Measurements from ENCODE around the gene SEMA5A.

Gene SEMA5A

DNA sequence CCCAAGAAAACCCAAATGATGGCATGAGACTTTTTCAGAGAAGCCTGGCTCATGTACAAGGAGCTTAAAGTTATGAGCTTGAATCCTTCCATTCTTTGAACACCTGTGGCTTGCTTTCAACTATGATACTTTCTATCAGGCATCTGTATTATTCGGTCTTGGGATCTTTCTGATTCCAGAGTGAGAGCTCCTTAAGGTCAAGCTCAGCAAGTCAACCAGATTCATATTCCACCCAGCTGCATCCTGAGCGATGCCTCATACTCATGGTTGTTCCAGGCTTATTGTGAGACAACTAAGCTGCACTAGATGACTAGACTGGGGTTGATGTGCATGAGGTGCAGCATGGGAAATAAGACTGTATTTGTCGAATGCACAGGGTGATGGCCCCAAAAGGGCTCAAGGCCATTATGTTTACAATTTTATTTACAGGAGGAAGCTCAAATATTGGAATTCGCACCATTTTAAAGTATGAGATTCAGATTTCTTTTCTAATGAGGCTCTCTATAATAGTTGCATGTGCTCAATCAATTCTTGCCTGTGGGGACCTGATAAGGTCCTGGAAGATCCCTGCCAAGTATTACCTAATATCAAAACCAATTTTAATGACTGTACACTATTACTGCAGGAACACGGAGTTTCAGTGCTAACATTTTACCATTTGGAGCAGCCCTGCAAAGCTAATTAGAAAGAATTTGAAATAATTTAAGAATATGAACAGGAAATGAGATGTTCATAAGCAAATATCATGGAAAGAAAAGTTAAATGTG, 453.8 kb downstream of the SEMA5A start:
- no peak for DNase-seq

DNA sequence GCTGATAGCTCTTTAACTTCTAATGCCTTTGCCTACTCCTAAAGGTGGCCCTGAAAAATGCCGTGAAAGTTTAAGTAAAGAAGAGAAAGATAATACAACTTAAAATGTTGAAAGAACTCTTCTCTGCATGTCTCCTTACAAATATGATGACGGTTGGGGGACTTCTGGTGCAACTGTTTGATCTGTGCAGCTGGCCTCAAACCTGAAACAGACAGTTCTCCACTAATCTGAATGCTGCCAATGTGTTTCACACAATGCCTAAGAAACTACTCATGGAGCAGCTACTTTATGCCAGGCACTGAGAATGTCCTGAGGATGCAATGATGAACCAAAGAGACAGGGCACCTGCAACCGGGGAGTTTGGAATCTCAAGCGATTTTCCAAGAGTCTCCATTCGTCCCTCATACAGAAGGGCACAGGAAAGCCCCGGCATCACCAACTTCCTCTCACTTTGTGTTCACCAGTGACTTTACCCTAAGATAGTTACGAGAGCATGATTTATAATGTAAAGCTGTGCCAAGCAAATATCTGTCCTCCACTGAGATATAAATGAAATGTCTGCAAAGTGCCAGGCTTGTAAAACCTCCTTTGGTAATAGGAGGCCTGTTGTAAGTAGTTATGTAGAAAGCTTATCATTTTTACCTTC, 455.4 kb downstream of the SEMA5A start:
- no peak for DNase-seq

DNA sequence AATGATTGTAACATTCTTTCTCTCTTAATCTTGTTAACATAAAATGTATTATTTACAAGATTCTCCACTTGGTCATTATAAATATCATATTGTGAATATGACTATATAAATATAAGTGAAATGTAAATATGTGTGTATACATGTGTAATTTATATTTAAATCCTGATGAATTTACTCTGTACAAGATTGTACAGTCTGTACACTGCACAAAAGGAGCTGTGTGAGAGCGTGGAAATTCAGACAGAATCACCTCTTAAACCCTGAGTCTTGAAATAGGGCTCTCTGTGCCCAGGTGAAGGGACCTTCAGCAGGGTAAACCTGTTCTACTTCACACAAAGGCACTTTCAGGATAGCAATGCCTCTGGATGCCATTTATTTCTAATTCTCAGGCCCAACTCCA, 456.0 kb downstream of the SEMA5A start:
- no peak for DNase-seq

DNA sequence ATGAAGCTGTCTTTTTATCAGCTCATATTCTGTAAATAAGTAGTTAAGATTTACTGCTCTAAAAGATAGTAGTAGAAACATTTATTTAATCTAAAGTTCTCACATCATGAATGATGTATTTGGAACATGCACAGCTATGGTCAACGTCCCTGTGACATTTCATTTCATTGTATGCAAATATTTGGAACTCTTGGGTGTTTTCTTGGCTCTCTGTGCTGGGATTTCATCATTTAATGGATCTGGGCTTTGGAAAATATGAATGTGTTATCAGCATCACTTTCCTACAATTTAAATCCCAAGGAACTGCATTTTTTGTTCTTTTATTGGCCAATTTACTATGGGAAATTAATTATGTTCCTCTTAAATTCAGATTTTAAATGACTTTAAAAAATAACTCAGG, 462.9 kb downstream of the SEMA5A start:
- DNase-seq = no peak

DNA sequence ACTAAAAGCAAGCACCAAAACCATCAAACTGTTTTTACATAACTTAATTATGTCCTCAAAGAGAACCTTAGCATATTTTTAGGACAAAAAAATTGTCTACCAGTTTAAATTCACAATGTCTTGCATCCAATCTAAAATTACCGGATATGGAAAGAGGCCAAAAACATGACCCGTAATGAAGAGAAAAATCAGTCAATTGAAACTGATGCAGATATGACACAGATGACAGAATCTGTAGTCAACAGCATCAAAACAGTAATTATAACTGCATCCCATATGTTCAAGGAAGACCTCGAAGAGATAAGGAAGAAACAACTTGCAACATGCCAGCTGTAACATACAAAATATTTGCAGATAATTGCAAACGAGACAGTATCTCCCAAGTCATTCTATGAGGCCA, 473.2 kb downstream of the SEMA5A start:
- no peak for DNase-seq

DNA sequence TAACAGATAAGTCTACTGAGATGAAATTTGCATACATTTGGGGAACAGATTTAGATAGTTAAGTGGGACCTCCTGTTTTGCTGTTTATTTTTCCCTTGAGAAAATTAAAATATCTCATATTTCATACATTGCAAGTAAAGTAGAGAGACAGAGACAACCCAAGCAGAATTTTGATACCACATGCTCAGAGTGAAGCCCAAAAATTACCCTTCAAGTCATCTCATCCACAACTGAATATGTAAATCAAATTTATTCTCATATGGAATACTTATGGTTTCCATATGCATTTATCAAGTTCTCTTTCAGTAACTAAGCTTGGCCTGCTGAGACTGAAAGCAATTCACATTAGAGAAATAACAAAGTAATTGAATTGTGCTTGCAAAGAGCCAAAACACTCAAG, 474.4 kb downstream of the SEMA5A start:
- DNase-seq = no peak

DNA sequence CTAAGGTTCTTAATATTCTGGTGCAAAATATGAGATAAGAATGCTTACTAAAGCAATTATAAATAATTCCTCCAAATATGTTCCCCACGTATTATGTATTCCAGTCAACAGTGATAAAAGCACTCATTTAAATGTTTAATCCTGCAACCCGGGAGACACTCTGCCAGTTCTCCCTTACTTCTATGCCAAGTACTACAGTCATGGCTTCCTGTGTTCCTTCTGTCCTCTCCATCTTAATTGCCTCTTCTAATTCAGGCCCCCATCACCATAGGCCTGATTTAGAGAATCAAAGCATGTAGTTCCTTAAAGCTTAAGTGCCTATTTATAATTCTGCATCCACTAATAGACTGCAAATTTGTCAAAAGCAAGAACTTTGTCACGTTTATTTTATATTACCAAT, 474.8 kb downstream of the SEMA5A start:
- DNase-seq = no peak

DNA sequence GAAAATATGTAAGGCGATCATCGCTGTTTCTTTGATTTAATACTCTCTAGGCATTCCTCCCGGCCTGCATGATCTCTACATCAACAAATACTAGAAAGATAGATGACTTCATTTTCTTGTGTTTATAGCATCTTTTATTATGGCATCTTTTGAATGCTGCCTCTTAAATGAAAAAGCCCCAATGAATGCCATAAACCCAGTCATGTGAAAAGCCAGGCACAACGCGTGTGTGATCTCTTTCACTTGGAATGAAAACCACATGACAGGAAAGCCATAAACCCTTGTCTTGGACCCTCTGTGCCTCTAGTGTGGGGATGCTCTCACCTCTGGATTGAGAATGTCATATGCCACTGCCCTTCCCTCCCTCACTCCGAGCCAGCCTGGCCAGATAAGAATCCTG, 476.2 kb downstream of the SEMA5A start:
- DNase-seq = no peak

DNA sequence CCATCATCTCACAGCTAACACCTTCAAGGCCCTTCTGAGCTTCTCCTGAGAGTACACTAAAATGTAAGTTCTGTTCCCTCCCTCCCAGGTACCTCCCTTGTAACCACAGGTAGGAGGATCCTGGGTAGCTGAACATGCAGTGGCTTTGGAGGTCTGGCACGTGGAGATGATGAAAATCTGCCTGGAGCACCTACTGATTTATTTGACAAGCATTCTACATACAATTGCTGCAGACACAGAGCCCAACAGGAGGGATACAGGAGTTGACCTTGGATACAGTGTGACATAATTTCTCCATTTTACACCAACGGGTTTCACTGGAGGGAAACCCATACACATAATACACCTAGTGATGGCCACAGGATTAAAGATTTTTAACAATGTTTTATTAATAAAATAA, 478.7 kb downstream of the SEMA5A start:
- DNase-seq = no peak

DNA sequence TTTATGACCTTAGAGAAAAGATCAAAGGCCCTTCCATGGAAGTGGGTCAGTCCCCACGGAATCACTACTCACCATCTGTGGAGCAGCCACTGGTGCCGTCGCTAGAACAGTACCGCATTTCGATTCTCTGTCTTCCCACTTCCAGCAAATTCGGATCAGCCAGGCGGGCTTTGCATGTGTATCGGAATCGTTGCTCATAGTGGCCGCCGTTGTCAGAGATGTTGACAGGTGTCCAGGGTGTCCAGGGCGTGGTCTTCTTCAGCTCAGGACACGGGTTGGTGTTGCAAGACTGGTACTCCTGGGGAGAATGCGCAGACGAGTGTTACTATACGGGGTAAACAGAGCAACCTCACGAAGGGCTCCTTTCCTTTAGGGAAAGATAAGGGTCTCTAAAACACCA, 479.5 kb downstream of the SEMA5A start:
- DNase-seq = no peak

DNA sequence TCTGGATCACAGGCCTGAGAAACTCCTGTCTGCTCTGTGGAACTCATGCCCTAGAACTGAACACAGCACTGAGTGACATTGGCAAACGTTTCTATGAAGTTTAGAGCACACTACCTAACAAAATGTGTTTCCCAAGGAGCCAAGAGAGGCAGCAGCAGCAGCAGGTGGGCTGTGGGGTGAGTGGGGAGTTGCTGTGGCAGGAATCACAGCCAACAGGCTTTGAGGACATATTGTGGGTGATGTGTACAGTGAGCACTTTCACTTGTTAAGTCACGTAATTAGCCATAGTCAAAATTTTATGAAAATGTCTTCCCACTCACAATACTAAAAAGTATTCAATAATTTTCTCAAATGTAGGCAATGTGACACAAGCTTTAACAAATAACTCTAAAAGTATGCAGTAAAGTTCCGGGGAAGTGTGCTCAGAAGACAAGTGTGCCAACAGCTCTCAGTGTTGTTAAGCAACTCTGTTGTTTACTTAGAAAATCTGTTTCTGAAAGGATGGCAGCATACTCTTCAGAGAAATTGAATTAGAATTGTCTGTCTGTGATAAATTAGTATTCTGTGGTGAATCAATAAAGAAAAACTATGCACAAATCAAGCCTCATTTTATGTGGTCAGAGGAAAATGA, 482.1 kb downstream of the SEMA5A start:
- no peak for DNase-seq

DNA sequence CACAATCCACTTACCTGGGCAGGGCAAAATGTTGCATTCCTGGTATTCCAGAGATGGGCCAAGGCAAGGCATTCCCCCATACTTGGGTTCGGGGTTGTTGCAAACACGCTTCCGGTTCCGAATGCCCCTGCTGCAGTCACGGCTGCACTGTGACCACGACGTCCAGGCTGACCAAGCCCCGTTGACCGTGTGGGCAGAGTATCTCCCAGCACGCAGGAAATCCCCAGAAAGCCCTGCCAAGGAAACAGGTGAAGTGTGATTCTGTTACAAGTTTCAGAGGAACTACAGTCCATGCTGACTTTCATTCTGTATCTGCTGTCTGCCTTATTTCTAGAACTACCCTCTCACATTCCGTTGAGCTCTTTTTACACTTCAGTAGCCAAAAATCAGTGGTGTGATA, 483.0 kb downstream of the SEMA5A start:
- no peak for DNase-seq

DNA sequence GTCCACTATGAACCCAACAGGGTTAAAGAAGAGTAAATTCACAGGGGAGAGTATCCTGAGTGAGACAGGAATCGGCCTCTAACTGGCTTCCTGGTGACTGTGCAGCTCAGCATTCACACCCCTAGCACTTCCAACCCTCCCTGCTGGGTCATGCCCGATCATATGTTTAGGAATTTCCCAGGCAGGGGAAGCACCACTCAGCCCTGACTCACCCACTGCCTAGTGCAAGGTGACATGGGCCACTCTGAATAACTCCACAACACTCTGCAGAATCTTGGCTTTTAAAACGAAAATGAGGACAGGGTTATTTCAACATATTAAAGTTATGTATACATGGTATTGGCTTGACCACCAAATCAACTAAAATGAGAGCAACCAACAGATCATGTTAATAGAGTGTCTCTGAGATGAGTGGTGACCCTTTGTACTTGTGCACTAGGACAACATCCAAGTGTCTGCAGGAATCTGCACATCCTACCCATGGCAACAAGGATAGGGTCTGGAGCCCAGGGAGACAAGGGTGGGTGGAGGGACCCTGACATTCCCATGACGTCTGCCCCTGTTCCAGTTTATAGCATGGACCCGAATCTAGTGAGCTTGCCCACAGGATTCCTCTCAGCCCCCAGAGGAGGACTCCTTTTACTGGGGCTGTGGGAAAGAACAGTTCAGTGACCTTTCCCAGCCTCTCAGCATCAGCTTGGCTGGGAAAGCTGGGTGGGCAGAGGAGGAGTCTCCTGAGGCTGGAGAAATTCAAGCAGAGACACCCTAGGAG, 485.8 kb downstream of the SEMA5A start:
- DNase-seq = no peak

DNA sequence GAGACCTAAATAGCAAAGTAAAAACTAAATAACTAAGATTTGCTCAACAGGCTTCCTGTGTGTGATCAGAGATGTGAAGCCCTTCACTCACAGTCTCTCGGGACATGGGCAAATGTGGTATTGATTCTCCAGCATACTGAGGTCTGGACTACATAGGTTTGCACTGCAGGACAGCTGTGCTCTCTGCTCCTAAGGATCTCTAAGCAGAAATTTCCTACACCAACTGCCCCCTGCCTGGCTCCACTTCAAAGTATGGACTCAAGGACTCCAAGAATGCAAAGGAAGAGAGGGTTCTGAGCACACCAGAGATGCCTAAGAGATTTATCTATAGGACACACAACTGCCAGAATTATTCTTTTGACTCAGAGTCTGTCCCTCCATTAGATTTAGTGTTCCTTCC, 487.2 kb downstream of the SEMA5A start:
- no peak for DNase-seq

DNA sequence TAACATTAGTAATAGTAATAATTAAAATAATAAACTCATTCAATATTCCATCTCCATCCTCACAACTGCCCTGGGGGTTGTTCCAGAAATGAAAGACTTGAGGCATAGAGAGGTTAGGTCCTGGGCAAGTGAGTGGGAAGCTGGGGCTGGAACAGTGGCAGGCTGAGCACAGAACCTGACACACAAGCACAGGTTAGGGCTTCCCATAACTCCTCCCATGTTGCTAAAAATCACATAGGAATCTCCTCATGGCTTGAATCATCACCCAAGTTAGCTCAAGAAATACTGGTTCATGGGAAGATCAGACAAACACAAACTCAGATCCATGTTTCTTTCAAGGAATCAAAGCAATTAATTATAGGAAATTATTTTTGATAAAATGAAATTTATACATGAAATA, 487.7 kb downstream of the SEMA5A start:
- DNase-seq = no peak

DNA sequence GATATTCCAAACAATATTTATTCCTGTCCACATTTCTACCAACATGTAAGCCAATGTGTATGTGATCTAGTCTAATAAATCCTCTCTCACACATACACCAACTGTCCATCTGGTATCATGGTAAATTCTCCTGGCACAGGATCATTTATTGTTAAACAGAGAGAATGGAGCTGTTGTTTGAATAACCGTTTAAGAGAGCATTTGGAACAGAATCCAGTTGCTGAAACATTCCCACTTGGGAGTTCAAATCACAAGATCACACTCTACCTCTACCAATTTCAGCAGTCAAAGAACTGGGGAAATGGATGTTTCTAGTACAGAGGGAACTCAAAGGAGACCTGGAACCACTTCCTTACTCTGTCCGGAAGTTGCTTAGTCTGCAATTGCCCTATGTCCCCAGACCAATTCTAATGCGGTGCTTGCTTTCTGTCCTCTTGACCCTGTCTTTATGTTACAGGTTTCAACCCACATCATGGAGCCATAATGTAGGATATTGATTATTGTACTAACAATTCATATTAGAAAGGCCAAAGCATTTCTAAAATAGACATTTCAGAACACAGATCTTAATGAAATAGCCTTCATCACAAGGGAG, 488.4 kb downstream of the SEMA5A start:
- no peak for DNase-seq

DNA sequence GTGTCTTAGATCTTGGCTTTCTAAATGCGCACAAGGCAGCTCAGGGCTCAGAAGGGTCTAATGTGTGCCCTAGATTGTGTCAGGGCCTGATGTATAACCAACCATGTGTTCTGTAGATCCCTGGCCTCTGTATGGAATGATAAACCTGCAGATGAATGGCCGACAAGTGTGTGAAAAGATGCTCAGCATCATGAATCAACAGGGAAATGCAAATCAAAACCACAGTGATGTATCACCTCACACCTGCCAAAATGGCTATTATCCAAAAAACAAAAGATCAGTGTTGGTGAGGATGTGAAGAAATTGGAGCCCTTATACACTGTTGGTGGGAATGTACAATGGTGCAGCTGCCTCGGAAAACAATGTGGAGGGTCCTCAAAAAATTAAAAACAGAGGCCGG, 489.8 kb downstream of the SEMA5A start:
- no peak for DNase-seq

DNA sequence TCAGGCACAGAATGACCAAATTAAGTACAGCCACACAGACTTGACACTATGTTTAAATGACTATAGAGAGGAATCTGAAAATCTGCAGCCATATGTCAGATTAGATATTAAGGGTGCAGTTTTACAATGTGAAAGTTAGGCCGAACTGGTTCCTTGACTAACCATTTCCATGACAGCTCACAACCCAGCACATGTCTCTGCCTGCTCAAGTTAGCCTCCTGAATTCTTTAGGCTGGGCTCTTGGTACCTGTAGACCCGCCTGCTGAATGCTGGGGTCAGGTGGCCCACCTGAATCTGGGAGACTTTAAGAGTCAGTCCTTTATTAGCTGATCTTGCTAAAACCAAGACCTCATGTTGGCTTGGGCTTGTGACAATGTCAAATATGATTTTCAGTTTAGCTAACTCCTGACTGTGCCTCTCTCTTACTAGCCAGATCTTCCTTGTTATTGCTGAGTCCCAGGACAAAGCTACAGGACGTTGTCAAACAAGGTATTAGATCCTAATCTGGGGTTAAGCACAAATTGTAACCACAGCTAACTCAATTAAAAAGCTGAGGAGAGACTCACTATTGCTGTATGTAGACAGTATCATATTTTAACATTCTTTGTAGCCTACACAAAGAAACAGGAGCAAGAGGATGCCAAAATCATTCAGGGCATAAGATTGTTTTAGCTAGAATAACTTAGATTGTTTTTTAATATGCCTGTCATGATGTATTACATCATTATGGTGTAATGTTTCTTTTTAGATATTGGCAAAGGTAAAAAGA, 490.9 kb downstream of the SEMA5A start:
- no peak for DNase-seq

DNA sequence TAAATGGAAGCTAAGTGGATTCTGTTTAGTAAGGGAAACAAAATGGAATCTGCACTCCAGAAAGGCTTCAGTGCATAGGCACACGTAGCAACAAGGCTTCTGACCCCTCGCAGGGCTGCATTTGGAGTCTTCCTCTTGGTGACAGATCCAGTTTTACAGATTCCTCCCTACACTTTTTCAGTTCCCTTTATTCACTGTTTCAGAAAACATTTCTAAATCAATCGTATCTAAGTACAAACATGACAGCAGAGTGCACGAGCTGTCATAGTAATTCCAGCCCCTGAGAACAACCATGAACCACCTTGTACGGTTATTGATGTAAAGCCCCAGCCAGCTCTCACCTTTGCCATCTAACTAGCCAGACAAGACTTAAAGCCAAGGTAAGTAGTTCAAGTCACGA, 491.6 kb downstream of the SEMA5A start:
- no peak for DNase-seq

DNA sequence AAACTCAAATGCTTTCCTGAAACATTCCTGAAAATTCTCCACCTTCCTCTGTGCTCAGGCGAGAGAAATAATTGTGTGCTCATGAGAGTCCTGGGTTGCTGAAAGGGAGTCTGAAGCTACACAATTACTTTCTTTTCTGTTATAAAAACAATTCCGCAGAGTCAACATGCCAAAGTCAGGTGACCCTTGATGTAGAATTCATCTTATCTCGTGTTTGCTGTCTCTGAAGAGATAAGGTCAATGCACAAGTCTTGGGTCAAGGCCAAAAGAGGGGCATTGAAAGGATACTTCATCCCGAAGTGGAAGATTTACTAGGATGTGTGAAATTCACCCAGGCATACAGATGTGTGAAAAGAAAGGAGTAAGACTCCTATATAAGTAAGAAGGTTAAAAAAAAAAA, 493.5 kb downstream of the SEMA5A start:
- no peak for DNase-seq

DNA sequence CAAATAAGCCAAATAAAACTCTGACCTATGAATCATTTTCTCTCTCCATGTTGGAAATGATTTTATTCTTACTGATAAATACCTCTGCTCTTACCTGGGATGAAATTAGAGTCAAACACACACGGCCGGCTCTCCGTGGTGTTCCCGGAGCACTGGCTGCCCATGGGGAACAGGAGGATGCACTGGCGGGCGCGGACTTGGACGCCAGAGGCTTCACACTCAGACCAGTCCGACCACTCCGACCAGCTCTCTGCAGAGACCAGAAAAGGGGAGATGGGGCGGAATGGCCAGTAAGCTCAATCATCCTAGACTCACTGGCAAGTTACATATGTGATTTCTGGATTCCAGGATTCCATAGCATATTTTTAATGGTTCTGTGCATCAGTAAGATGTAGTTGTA, 494.1 kb downstream of the SEMA5A start:
- no peak for DNase-seq

DNA sequence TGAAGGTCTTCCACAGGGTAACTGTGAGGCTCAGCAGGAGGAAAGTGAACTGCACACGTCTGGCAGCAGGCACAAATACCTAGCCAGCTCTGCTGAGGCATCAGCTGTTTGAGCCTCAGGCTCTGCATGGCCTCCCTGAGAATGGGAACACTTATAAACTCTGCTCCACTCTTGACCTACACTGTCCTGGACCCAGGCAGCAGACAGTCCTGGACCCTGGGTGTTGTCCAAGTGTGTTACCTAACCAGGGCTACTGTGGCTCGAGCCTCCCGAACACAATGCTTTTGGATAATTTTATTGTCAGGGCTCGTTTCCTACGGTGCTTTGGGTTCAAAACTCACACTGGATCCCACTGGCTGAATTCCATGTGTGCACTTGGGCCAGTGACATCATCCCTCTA, 497.9 kb downstream of the SEMA5A start:
- no peak for DNase-seq

All from AML-193 (cell line).